DMS53 treated with DMSO at 0.1 percent for 48 hours (cell line): ENCODE measurements around the gene MRPL44.
A peak's percentile ranks its signal among the peaks of the same experiment; 100 is the strongest.
"Not testable (repeated sequence)": the region's sequence is repeated elsewhere in the genome, so short reads cannot be mapped to it uniquely, and the experiment has no call there.

Experiments used
- DNase-seq: peaks from one replicate; lab custom pipeline; 2025; ENCODE audit not compliant: unreplicated experiment; lab: John Stamatoyannopoulos, UW

MRPL44 gene

DNA sequence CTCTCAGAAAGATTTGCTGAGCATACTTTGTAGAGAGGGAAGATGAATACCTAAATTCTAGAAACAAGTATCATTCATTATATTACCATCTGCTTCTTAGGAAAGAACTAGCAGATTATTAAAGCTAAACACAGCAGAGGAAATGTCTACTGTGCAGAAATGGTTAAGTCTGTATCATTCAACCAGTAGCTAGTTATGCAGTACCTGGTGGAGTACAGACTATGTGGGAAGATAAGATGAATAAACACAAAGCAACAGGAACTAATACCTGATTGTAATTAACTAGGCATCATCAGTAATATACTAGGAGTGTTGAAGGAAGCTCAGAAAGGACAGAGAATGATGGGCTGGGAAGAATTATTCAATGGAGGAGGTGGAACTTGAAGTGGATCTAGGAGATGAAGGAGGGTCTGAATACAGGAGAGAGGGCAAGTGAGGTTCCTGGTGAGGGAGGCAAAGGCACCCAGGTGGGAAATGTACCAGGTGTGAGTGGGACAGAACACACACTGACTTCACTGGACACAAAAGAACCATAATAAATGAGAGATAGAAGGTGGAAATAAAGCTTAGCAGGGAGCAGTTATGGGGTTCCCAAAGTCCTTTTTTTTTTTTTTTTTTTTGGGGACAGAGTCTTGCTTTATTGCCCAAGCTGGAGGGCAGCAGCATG lies 21.7 kb upstream of the MRPL44 start:
- no peak for DNase-seq

DNA sequence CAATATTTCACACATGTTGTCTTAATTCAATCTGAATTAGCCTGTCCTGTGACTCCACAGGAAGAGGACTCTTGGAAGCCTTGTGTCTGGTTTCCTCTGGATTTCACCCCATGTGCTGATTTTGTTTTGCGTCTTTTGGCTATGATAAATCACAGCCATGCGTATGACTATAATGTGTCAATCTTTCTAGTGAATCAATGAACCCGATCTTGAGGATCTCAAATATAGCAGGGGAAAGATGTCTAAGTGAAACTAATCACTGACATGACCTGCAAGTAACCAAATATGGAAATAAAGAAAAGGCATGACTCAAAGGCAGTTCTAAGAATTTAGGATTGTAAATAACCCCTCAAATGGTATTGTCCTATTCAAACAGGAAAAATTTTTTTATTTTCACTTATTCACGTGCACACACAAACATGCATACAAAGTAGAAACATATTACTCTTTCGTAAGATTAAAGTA lies 20.4 kb upstream of the MRPL44 start:
- no peak for DNase-seq

DNA sequence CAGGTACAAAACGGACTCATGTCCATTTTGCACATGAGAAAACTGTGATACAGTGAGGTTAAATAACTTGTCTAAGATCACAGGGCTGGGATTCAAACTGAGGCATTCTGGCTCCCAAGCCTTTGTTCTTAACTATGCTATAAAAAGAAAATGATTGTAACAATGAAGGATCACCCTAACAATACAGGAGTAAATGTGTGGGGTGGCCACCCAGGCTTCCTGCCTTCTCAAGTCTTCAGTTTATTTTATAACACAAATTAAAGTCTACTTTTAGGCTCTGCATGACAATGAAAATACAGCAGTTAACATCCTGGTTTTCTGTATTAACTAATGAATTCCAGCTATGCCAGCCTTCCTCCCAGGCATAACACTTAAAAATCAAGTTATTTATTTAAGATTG lies 19.7 kb upstream of the MRPL44 start:
- DNase-seq = no peak

DNA sequence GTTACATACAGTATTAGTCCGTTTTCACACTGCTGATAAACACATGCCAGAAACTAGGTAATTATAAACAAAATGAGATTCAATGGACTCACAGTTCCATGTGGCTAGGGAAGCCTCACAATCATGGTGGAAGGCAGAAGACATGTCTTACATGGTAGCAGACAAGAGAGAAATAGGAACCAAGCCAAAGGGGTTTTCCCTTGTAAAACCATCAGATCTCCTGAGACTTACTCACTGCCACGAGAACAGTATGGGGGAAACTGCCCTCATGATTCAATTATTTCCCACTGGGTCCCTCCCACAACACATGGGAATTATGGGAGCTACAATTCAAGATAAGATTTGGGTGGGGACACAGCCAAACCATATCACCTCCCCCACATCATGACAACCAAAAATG lies 17.8 kb upstream of the MRPL44 start:
- DNase-seq = not testable (repeated sequence)

DNA sequence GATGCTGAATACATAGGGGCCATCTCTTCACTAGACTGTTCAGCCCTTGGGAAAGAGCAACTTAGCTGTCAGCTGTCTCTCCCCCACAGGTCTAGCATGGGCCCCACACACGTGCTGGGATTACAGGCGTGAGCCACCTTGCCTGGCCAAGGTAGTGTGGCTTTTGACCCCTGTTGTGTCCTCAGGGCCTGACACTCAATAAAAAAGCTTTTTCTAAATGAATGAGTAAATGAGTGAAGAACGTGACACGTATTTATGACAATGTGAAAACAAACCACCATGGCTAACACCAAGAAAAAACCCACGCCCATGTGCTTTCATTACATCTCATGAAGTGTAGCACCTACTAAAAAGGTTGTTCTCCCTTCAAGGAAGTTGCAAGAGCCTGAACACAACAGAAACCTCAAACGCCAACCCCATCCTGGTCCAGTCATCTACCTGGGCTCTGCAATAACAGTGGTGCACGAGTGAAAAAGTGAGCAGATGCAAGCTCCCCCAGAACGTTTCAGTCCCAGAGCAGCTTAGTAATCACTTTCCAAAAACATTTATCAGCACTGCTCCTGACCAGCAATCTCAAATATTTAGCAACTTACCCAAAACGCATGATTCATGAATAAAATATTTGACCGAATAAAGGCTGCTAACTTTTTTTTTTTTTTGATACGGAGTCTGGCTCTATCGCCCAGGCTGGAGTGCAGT lies 15.5 kb upstream of the MRPL44 start:
- no peak for DNase-seq

DNA sequence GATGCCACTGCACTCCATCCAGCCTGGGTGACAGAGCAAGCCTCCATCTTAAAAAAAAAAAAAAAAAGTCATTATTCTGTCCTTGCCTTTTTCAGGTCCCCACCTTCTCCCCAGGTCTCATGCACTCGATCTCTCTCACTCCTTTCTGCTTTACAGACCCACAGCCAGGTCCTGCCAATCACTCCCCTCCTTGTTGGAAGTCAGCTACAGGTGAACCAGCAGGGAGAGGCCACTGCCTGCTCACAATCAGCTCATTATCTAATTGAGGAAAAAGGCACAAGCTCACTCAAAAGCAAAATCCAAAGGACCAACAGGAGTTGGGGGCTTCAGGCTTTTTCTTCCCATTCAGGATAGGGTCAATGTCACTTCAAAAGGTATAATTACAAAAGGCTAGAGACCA lies 14.1 kb upstream of the MRPL44 start:
- DNase-seq = no peak

DNA sequence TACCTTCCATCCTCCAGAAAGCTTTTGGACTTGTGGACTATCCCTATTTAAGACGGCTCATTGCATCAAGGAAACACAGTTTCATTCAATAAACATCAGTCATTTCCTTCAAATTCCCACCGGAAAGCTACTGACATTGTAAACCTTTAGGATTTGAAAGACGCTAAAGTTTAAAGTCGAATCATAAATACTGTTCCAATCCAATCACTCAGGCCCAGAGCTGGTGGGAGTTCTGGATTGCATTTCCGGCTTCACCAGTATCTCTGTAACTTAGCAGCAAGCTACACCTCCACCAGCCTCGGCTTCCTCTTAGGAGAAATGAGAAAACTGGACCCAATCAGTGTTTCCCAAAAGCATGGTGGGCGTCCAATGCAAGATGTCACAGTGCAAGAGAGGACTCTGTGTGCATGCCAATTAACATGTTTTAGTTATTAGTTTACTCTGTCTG lies 13.7 kb upstream of the MRPL44 start:
- no peak for DNase-seq

DNA sequence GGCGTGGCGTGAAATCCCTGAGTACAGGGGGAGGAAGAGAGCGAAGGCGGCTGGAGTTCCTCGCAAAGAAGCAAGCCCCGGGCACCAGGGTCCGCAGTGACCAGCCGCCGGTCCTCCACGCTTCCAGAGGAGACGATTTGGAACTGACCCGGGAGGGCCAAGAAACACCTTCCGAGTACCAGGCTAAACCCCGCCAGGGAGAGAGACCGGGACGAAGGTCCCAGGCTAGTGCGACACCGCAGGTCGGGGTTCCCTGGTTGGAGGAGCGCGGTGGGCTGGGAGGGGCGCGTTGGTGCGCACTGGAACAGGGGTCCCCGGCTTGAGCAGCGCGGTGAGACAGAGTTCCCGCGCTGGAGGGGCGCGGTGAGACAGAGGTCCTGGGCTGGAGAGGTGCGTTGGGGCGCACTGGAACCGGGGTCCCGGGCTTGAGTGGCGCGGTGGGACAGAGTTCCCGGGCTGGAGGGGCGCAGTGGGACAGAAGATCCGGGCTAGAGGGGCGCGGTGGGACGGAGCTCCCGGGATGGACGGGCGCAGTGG lies 13.0 kb upstream of the MRPL44 start:
- DNase-seq = no peak

DNA sequence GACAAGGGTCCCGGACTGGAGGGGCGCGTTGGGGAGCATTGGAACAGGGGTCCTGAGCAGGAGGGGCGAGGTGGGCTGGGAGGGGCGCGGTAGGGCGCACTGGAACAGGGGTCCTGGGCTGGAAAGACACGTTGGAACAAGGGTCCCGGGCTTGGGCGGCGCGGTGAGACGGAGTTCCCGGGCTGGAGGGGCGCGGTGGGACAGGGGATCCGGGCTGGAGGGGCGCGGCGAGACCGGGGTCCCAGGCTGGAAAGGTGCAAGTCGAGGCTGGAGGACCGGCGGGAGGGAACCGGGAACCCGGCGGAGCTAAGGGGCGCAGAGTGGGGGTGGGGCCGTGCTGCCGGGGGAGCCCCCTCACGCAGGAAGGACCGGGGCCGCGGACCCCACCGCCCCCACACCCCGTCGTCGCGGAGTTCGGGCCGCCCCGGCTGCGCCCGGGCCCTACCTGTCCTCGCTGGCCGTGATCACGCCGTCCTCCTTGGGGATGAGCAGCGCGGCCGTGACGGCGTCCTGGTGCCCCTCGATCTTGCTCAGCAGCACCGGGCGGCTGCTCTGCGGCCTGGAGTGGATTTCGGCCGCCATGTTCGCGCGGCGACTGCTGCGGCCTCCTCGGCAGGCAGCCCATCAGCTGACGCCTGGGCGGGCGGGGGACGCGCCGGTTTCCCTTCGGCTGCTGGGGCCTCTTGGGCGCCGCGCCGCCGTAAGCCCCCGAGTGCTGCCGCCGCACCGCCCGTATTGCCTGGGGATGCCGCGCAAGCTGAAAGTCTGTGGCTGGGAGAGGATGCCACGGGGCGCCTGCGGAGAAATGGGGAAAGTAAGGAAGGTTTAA lies 12.3 kb upstream of the MRPL44 start, which contains the start of gene WDFY1:
Gene WDFY1, minus strand, starts transcription at position 633 of the 829 bp plus-strand sequence. Its CDS starts 51 bp downstream, at position 582.
- peak; percentile 49 for DNase-seq

DNA sequence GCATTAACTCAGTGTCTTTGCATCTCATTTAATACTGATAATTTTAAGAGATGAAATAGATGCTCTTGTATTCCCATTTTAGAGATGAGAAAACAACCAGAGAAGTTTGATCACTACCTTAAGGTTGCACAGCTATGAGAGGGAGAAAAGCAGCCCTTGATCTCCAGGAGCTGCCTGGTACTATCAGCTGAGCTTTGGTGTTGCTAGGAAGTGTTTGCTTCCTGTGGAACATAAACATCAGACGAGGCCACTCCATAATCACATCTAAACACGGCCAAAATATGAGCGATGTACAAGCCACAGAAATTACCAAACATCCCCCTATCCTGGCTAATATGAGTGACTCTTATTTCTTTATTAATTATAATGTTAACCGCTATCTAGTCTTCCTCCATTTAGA lies 11.5 kb upstream of the MRPL44 start:
- DNase-seq = no peak

DNA sequence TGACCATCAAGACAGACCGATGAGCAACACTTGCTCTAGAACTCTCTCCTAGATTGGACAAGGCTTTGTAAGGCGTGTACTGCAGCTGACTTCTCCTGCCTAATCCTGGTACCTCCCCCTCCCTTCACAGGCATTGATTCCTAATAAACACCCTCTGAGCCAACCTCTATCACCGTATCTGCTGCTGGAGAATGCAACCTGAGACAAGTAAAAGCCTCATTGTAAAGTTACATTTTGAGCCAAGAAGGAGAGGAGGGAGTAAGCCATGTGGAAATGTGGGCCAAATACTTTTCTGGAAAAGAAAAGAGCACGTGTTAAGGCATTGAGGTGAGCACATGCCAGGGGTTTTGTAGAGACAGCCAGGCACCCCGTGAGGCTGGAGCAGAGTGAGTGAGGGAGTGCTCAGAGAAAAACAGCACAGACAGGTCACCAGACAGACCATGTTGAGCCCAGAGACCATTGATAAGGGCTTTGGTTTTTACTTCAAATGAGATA lies 9.5 kb upstream of the MRPL44 start:
- no peak for DNase-seq

DNA sequence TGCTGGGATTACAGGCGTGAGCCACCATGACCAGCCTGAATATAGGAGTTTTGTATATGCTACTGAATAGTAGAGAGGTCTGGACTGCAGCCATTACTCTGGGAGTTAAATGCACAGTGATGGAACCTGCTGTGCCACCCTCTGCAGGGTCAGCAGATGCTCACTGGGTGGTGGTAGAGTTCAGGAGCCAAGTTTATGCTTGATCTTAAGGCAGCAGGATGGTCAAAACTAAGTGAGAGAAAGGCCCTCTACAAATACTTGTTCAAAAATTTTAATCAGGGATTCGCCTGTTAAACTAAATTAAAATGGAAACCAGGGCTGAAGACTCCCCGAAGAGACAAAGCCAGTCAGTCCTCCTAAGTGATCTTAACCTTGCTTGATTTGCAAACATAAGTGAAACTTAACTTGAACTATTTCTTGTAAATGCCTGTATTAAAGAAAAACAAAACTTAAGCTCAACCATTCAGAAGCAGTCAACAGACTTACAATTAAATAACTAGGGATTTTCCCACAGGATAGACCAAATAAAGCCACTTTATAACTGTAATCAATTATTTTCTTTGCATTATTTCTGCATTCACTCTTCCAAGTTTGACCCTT lies 7.9 kb upstream of the MRPL44 start:
- no peak for DNase-seq

DNA sequence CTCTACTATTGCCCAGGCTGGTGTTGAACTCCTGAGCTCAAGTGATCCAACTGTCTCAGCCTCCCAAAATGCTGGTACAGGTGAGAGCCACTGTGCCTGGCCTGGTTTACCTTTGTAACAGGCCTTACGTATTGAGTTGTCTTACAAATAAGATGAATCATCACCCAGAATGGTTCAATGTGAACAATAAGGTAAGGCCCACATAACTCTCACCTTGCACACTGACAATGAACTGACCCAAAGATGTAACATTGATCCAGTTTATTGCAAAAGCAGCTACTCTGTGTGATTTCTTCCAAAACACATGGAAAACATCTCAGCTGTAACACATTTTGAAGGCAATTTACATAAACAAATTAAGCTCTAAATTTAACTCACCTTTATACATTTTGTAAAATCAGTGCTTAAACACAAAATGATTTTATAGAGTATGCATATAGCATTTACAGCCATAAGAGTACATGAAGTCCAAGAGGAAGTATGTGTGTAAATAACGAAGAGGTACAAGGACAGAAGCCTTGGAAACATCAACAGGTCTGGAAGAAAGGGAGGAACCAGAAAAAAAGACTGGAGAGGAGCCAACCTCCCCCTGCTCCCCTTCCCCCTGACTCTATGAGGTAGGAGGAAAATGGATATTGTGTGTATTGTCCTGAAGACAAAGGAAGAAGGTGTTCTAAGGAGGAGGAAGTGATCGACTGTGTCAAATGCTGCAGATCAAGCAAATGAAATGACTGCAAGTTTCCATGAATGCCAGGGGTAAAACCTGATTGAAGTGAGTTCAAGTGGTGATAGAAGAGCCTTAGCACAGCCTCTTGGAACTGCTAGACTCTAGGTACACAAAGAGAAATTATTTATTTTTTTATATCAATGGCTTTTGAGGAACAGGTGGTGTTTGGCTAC lies 6.6 kb upstream of the MRPL44 start:
- DNase-seq = peak; percentile 6

DNA sequence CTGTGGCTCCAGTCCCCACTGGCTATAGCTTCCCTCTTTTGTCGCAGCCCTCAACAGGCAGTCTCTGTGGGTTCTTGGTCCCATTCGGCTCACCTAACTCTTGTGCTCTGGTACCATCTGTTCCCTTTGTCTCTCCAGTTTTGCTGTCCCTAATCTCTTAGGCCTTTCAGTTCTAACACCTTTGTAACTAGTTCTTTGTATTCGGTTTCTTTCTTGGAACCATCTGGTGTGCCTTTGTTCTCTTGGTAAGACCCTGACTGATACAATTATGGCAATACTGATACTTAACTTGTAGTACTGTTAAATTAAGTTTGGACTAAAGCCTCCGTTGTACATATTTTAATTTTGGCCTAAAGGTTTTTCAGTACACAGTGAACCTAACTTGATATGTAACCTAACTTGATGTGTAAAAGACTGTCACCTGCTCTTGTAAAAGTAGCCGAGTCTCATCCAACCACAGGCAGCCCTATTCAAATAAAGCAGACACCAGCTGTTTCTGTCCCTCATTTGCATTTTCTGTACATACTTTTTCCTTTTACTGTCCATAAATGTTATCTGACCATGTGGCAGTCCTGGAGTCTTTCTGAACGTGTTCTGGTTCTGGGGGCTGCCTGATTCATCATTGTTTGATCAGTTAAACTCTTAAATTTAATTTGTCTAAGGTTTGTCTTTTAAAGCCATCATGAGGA lies 4.8 kb upstream of the MRPL44 start:
- no peak for DNase-seq

DNA sequence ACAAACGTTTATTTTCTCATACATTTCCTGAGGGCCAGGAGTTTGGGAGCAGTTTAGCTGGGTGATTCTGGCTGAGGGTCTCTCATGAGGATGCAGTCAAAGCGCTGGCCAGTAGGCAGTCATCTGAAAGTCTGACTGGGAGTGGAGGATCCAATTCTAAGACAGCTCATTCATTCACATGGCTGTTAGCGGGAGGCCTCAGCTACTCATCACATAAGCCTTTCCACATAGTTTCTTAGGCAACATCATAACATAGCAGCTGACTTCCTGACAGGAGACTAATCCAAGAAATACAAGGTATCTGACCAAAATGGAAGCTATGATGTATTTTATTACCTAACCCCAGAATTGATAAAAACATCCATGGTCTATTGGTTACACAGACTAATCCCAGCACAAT lies 2.9 kb upstream of the MRPL44 start:
- DNase-seq = no peak

DNA sequence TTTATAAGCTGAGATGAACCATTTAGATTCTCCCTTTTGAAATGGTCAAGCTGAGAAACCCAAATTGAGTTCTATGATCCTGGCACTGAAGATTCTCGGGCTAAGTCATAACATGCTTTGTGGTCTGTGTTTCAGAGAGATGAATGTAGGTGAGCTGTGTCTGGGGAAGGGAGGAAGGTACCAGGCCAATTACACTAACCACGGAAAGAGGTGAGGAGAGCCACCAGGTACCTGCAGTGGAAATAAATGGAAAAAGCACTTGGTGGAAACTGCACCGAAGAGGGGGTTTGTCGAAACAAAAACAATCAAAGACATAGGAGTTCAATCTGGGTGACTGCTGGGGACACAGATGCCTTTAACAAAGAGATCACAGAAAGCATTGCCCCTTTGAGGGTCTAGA lies 963 bp upstream of the MRPL44 start:
- DNase-seq = no peak

DNA sequence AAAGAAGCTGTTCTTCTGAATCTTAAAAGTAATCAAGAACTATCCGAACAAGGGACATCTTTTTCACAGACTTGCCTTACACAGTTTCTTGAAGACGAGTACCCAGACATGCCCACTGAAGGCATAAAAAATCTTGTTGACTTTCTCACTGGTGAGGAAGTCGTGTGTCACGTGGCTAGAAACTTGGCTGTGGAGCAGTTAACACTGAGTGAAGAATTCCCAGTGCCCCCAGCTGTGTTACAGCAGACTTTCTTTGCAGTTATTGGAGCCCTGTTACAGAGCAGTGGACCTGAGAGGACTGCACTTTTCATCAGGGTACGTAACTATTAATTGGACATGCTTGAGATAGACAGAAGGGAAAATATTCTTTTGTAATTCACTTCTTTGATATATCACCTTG lies 2.4 kb downstream of the MRPL44 start:
- DNase-seq = no peak

DNA sequence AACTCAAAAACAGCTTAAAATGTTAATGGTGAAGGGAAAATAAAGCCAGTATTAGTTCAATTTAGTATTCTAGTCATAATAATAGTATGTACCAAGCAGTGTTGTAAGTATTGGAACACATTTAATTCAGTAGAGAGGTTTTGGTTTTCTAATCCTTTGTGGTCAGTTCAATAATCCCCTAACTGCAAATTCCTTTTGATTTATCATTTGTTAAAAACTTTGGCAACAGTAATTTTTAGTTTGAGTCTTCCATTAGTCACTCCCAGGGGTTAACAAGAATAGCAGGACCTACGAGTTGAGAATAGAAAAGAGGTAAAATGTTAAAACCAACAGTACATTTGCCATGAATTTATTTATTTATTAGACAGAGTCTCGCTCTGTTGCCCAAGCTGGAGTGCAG lies 10.7 kb downstream of the MRPL44 start:
- DNase-seq = no peak

DNA sequence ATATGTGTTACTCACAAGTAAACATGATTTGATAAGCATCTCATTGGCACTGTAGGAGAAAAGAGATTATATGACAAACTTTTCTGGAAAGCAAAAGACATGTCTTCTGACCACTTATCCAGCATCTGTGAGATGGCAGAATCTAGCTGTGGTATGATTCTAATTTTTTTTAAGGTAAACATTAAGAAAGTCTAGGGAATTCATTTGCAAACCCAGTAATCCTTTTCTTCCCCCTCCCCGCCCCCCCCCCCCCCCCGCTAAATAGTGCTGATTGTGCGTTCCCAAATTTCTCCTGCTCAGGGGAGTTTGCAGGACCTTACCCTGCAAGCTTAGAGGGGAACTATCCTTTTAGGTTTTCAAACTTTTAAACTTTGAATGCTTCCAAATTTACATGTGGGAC lies 12.1 kb downstream of the MRPL44 start:
- no peak for DNase-seq
